Activated T-cell treated with anti-CD3 and anti-CD28 coated beads, Interleukin-2, amount 50 U/mL, for 1 hour (primary cell): ENCODE measurements around the gene TRPC4AP.
"Not testable (repeated sequence)": the region's sequence is repeated elsewhere in the genome, so short reads cannot be mapped to it uniquely, and the experiment has no call there.

ENCODE experiments used
- DNase-seq: peaks from one replicate; pipeline ENCODE4 v3.0.0-alpha.2; 2020

Gene TRPC4AP

GRCh38 chr20:35104685-35105295 is 12.2 kb upstream of the TRPC4AP start:
- no peak for DNase-seq

- no peak for DNase-seq
Observed at GRCh38 chr20:35101620-35102019, 9.0 kb upstream of the TRPC4AP start.

GRCh38 chr20:35093267-35093884 is 769 bp upstream of the TRPC4AP start:
- DNase-seq = no peak

GRCh38 chr20:35091816-35092523 is 637 bp downstream of the TRPC4AP start:
- DNase-seq = no peak

GRCh38 chr20:35088231-35089145 is 4.1 kb downstream of the TRPC4AP start:
- no peak for DNase-seq

GRCh38 chr20:35087791-35088190 is 4.8 kb downstream of the TRPC4AP start:
- no peak for DNase-seq

GRCh38 chr20:35087355-35087754 is 5.3 kb downstream of the TRPC4AP start:
- no peak for DNase-seq

GRCh38 chr20:35085477-35086225 is 7.0 kb downstream of the TRPC4AP start:
- DNase-seq = no peak

GRCh38 chr20:35084998-35085397 is 7.6 kb downstream of the TRPC4AP start:
- no peak for DNase-seq

- DNase-seq = not testable (repeated sequence)
Observed at GRCh38 chr20:35080348-35080642, 12.3 kb downstream of the TRPC4AP start.

- no peak for DNase-seq
Observed at GRCh38 chr20:35079472-35080347, 12.9 kb downstream of the TRPC4AP start.

- DNase-seq = no peak
Observed at GRCh38 chr20:35077872-35078271, 14.7 kb downstream of the TRPC4AP start.

- no peak for DNase-seq
Observed at GRCh38 chr20:35077341-35077740, 15.3 kb downstream of the TRPC4AP start.

- DNase-seq = not testable (repeated sequence)
Observed at GRCh38 chr20:35071436-35072153, 21.0 kb downstream of the TRPC4AP start.

GRCh38 chr20:35066194-35066593 is 26.4 kb downstream of the TRPC4AP start:
- no peak for DNase-seq

GRCh38 chr20:35065181-35065580 is 27.4 kb downstream of the TRPC4AP start:
- DNase-seq = no peak

GRCh38 chr20:35063168-35063567 is 29.4 kb downstream of the TRPC4AP start:
- no peak for DNase-seq

- no peak for DNase-seq
Observed at GRCh38 chr20:35062478-35062877, 30.1 kb downstream of the TRPC4AP start.

GRCh38 chr20:35060168-35060567 is 32.4 kb downstream of the TRPC4AP start:
- no peak for DNase-seq

GRCh38 chr20:35059612-35060011 is 33.0 kb downstream of the TRPC4AP start:
- DNase-seq = no peak

GRCh38 chr20:35059110-35059509 is 33.5 kb downstream of the TRPC4AP start:
- DNase-seq = no peak
